H1 (cell line): ENCODE data around the gene B3GLCT. TPM values are rescaled to one million over a fixed set of nuclear protein-coding genes. Genes with fewer than 3 reads are reported as not detected.
A peak's percentile ranks its signal among the peaks of the same experiment; 100 is the strongest.

ENCODE experiments used
- CTCF ChIA-PET: fragments of 300-600 bp; sonication (Branson Sonifier 250); formaldehyde crosslinking; loops from one replicate; lab custom pipeline; 2021; ENCODE audit not compliant: partially characterized antibody; lab: Charles Lee
- POLR2A ChIA-PET: fragments of 300-600 bp; sonication (Branson Sonifier 250); formaldehyde crosslinking; loops from one replicate; lab custom pipeline; 2021; ENCODE audit warnings: inconsistent platforms; ENCODE audit not compliant: partially characterized antibody; lab: Charles Lee
- DNase-seq, 2 experiments: peaks; one replicate each; pipeline versions ENCODE4 v3.0.0 to v3.0.0-alpha.2; 2010 to 2022; ENCODE audit warnings: low spot score in 2 of 2, low read depth in 1 of 2, mixed read lengths in 1 of 2
- FAIRE-seq: peaks from 2 replicates; lab custom pipeline; 2011; peaks lifted over from hg19 to GRCh38; lab: Jason Lieb, UNC
- H2AFZ ChIP-seq: 2 replicates; pipeline ENCODE4 v1.8.1; 2012; ENCODE audit warnings: low read length, inconsistent platforms
- H2AK5ac ChIP-seq: 2 replicates; pipeline ENCODE4 v1.6.1; 2013; ENCODE audit warnings: low read depth, low read length
- H2BK120ac ChIP-seq: replicated peaks from 2 replicates; pipeline ENCODE3; 2013; ENCODE audit warnings: low read depth, low read length, inconsistent platforms
- H2BK12ac ChIP-seq: 2 replicates; pipeline ENCODE4 v1.6.1; 2013; ENCODE audit warnings: low read depth, low read length
- H2BK15ac ChIP-seq: 2 replicates; pipeline ENCODE4 v1.6.1; 2013; ENCODE audit warnings: low read length
- H2BK20ac ChIP-seq: 2 replicates; pipeline ENCODE4 v1.6.1; 2013; ENCODE audit warnings: low read length
- H2BK5ac ChIP-seq: 2 replicates; pipeline ENCODE4 v1.6.1; 2013; ENCODE audit warnings: low read depth, low read length
- H3K14ac ChIP-seq: 2 replicates; pipeline ENCODE4 v1.6.1; 2013; ENCODE audit warnings: inconsistent platforms; ENCODE audit not compliant: insufficient read length
- H3K18ac ChIP-seq: 2 replicates; pipeline ENCODE4 v1.6.1; 2013; ENCODE audit warnings: low read length; ENCODE audit errors: extremely low read depth
- H3K23ac ChIP-seq: 2 replicates; pipeline ENCODE4 v1.6.1; 2013; ENCODE audit warnings: inconsistent platforms; ENCODE audit not compliant: insufficient read length
- H3K23me2 ChIP-seq: 2 replicates; pipeline ENCODE4 v1.6.1; 2013; ENCODE audit warnings: low read depth, low read length
- H3K27ac ChIP-seq: 2 replicates; pipeline ENCODE4 v1.6.1; 2011; ENCODE audit warnings: low read depth, low read length, inconsistent platforms
- H3K27me3 ChIP-seq, 4 experiments: replicated peaks in 1 of 4; 1 replicate in 1 of 4; 2 replicates in 3 of 4; pipeline versions ENCODE4 v1.6.1 to v1.8.1; 2011 to 2013; ENCODE audit warnings: low read length in 3 of 4, mild to moderate bottlenecking in 3 of 4, inconsistent platforms in 2 of 4, mixed read lengths in 2 of 4, moderate library complexity in 1 of 4; ENCODE audit not compliant: control insufficient read depth in 3 of 4, insufficient read depth in 3 of 4; ENCODE audit errors: extremely low read depth in 1 of 4
- H3K36me3 ChIP-seq, 4 experiments: 2 replicates each; pipeline versions ENCODE4 v1.6.1 to v1.8.1; 2011 to 2013; ENCODE audit warnings: mild to moderate bottlenecking in 4 of 4, low read length in 3 of 4, moderate library complexity in 2 of 4, control low read depth in 1 of 4, inconsistent platforms in 1 of 4; ENCODE audit not compliant: insufficient read depth in 4 of 4, control insufficient read depth in 2 of 4
- H3K4ac ChIP-seq: replicated peaks from 2 replicates; pipeline ENCODE3; 2013; ENCODE audit warnings: low read length, low read depth, mixed read lengths, inconsistent platforms; ENCODE audit not compliant: insufficient read length
- H3K4me1 ChIP-seq, 4 experiments: replicated peaks in 1 of 4; 1 replicate in 1 of 4; 2 replicates in 3 of 4; pipeline versions ENCODE4 v1.6.1 to v1.8.1; 2011 to 2013; ENCODE audit warnings: low read length in 3 of 4, inconsistent platforms in 2 of 4, mixed read lengths in 1 of 4; ENCODE audit not compliant: insufficient read depth in 4 of 4, control insufficient read depth in 3 of 4
- H3K4me2 ChIP-seq, 2 experiments: 2 replicates each; pipeline versions ENCODE4 v1.6.1 to v1.8.1; 2011 to 2013; ENCODE audit warnings: low read depth in 2 of 2, low read length in 2 of 2, control low read depth in 1 of 2, inconsistent platforms in 1 of 2, mild to moderate bottlenecking in 1 of 2; ENCODE audit not compliant: insufficient read depth in 1 of 2
- H3K4me3 ChIP-seq, 4 experiments: fragments of 200-600, 300-600 bp in 1 of 4; sonication (generic), shearing (Covaris generic), sonication (Bioruptor Twin) in 1 of 4; 2 replicates each; pipeline versions ENCODE4 v1.5.1 to v1.8.1; 2011 to 2016; ENCODE audit warnings: low read length in 4 of 4, low read depth in 3 of 4, control low read depth in 2 of 4, inconsistent platforms in 2 of 4, mild to moderate bottlenecking in 2 of 4, mixed read lengths in 1 of 4, moderate library complexity in 1 of 4; ENCODE audit not compliant: insufficient read depth in 2 of 4; ENCODE audit errors: extremely low read depth in 1 of 4
- H3K56ac ChIP-seq: replicated peaks from 2 replicates; pipeline ENCODE3; 2013; ENCODE audit warnings: low read depth, mild to moderate bottlenecking, mixed read lengths, low read length, inconsistent platforms; ENCODE audit not compliant: insufficient read length
- H3K79me1 ChIP-seq: 2 replicates; pipeline ENCODE4 v1.6.1; 2013; ENCODE audit warnings: low read depth, low read length, control low read depth
- H3K79me2 ChIP-seq, 2 experiments: 2 replicates each; pipeline versions ENCODE4 v1.6.1 to v1.8.1; 2012 to 2013; ENCODE audit warnings: low read length in 2 of 2, mild to moderate bottlenecking in 2 of 2, inconsistent platforms in 1 of 2; ENCODE audit not compliant: insufficient read depth in 2 of 2, control insufficient read depth in 1 of 2
- H3K9ac ChIP-seq, 4 experiments: replicated peaks in 1 of 4; 1 replicate in 1 of 4; 2 replicates in 3 of 4; pipeline versions ENCODE4 v1.6.1 to v1.8.1; 2011 to 2013; ENCODE audit warnings: low read depth in 3 of 4, low read length in 3 of 4, control low read depth in 2 of 4, mild to moderate bottlenecking in 2 of 4, moderate library complexity in 2 of 4, inconsistent platforms in 1 of 4; ENCODE audit errors: extremely low read depth in 1 of 4
- H3K9me3 ChIP-seq, 2 experiments: 2 replicates each; pipeline versions ENCODE4 v1.6.1 to v1.8.1; 2012 to 2013; ENCODE audit warnings: mild to moderate bottlenecking in 2 of 2, moderate library complexity in 2 of 2, control low read depth in 1 of 2, inconsistent platforms in 1 of 2, low read depth in 1 of 2, low read length in 1 of 2, mixed read lengths in 1 of 2; ENCODE audit not compliant: insufficient read depth in 2 of 2
- H4K20me1 ChIP-seq, 2 experiments: replicated peaks in 1 of 2; 2 replicates each; pipeline versions ENCODE3 to v1.8.1; 2011 to 2013; ENCODE audit warnings: inconsistent platforms in 2 of 2, low read length in 2 of 2, mild to moderate bottlenecking in 1 of 2; ENCODE audit not compliant: insufficient read depth in 2 of 2, control insufficient read depth in 1 of 2
- H4K5ac ChIP-seq: 2 replicates; pipeline ENCODE4 v1.6.1; 2013; ENCODE audit warnings: low read length, low read depth, mixed read lengths, inconsistent platforms; ENCODE audit not compliant: insufficient read length
- H4K8ac ChIP-seq: 2 replicates; pipeline ENCODE4 v1.8.0; 2013; ENCODE audit warnings: mild to moderate bottlenecking, moderate library complexity, low read length, inconsistent platforms; ENCODE audit not compliant: insufficient read depth; ENCODE audit errors: extremely low read depth
- H4K91ac ChIP-seq: replicated peaks from 2 replicates; pipeline ENCODE3; 2013; ENCODE audit warnings: low read length, mixed read lengths, inconsistent platforms; ENCODE audit not compliant: insufficient read length
- CBX8 ChIP-seq: fragments of 300-800, 300-1000 bp; sonication (generic); IDR thresholded peaks from 2 replicates; pipeline ENCODE4 v1.7.1; 2016; ENCODE audit warnings: low read depth, low read length, borderline replicate concordance
- CTBP2 ChIP-seq: IDR thresholded peaks from 2 replicates; pipeline ENCODE4 v1.7.0; 2011; ENCODE audit warnings: borderline replicate concordance, mild to moderate bottlenecking, moderate library complexity, mixed read lengths, low read length; ENCODE audit not compliant: insufficient read depth, insufficient read length
- JUN ChIP-seq: IDR thresholded peaks from 2 replicates; pipeline ENCODE4 v1.6.1; 2011; ENCODE audit warnings: low read depth, mild to moderate bottlenecking, improper control_type of control experiment, low read length
- KDM1A ChIP-seq: fragments of 200-600, 300-600 bp; sonication (generic); IDR thresholded peaks from 2 replicates; pipeline ENCODE4 v1.7.1; 2016; ENCODE audit warnings: mild to moderate bottlenecking, low read length, borderline replicate concordance
- POLR2AphosphoS5 ChIP-seq: IDR thresholded peaks from 2 replicates; pipeline ENCODE4 v1.6.1; 2011; ENCODE audit warnings: low read depth, low read length
- RBBP5 ChIP-seq: IDR thresholded peaks from 2 replicates; pipeline ENCODE4 v1.7.1; 2012; ENCODE audit warnings: low read depth, mild to moderate bottlenecking, inconsistent platforms, low read length, moderate library complexity, borderline replicate concordance
- SAP30 ChIP-seq: fragments of 300-600 bp; sonication (generic); IDR thresholded peaks from 2 replicates; pipeline ENCODE4 v1.7.1; 2012; ENCODE audit warnings: low read length, moderate library complexity, mild to moderate bottlenecking, inconsistent platforms; ENCODE audit not compliant: insufficient read depth, insufficient replicate concordance
- TEAD4 ChIP-seq: IDR thresholded peaks from 2 replicates; pipeline ENCODE4 v1.6.1; 2012; ENCODE audit warnings: low read depth, low read length, inconsistent platforms, mixed read lengths
- WGBS, 2 experiments: shearing (Covaris generic) in 1 of 2; methylation state at CpG; one replicate each; pipeline versions ENCODE4 v1.1.6 to v1.1.7; 2013 to 2015; ENCODE audit warnings: low lambda C conversion rate in 2 of 2, mixed read lengths in 2 of 2, inconsistent platforms in 1 of 2, low coverage in 1 of 2, missing lambda C conversion rate in 1 of 2; ENCODE audit not compliant: insufficient replicate concordance in 2 of 2, insufficient coverage in 1 of 2, insufficient read length in 1 of 2; ENCODE audit errors: extremely low coverage in 1 of 2, missing lambda C conversion rate in 1 of 2; 5-methylcytosine and 5-hydroxymethylcytosine counted together
- polyA plus RNA-seq, 7 experiments: library from polyadenylated mRNA; depleted of rRNA in 3 of 7; stranded (reverse) in 5 of 7; unstranded in 2 of 7; fragments of >200 nt in 5 of 7; fragments of 200-250 nt in 2 of 7; gene quantifications; 1 replicate in 5 of 7; 2 replicates in 1 of 7; 4 replicates in 1 of 7; pipeline versions ENCODE4 v1.2.1 to v1.2.3, GENCODE V29; 2011 to 2013; ENCODE audit warnings: missing spikeins in 2 of 7, mixed read lengths in 2 of 7
- total RNA-seq: library from RNA; stranded (reverse); fragmentation: NEBNext Ultra II Directional; extraction: Animal tissue kit (Norgen Biotek cat#: 25700); gene quantifications from 2 replicates; pipeline ENCODE4 v1.2.1, GENCODE V29; 2021
- TF ChIP-seq, protein P1 (sequence below): IDR thresholded peaks from 2 replicates; pipeline ENCODE4 v1.6.1; 2012; ENCODE audit warnings: inconsistent platforms

Gene B3GLCT
- total and polyA plus RNA-seq, 2 of the 8 experiments (the other 6 are each of a cell fraction or from before 2014, with no cell fraction given) = 1.5 to 4.1 TPM

DNA sequence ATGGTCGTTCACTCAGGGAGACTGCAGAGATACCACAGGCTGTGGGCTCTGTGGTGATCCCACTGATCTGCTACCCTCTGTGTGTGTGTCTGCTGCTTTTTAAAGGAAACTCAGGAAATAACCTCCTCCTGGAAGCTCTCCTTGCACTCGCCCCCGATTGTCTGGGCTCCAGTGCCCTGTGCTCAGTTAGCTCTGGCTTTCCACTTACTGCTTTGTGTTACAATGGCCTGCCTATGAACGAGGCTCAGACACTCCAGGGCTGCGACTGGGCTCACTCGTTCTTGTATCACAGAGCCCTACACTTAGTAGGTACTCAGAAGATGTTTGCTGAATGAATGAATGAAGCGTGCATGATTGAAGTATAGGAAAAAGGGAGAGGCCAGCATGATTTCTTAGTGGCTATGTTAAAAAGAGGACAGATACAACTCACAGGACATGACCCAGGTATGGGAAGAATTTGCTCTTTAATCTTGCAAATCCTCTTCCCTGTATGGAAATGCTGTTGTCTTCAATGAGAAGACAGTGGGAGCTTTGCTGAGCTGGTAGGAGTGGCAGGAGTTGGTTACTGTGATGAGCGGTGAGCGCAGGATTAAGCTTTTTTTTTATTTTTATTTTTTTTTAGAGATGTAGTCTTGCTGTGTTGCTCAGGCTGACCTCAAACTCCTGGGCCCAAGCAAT is 26.4 kb downstream of the B3GLCT start:
- DNase-seq (no peak), FAIRE-seq (no peak)
- H3K4me3 ChIP-seq = no peak overlapping the region; a peak in 1 of 8 replicates
- H2AK5ac ChIP-seq = no peak overlapping the region
- no peak overlapping the region for H3K14ac ChIP-seq
- H3K4me1 ChIP-seq = peaks cover 2 to 14% (median 14%) of the 10 kb centered on the region in 4 experiments; a peak in 5 of 7 replicates
- H2AFZ ChIP-seq = peak overlapping the region; percentile 28; the same call in 1 of the 2 replicates
- H3K23me2 ChIP-seq = no peaks in the 10 kb centered on the region
- H3K4ac ChIP-seq = no peak overlapping the region
- H3K27ac ChIP-seq = no peak overlapping the region
- H2BK12ac ChIP-seq = 0 out of 2 replicates have a peak overlapping the region, but pooled peaks have one; percentile 7
- H4K91ac ChIP-seq = peak overlapping the region; percentile 2
- no peaks in the 10 kb centered on the region for H4K20me1 ChIP-seq
- H2BK5ac ChIP-seq = peak overlapping the region; percentile 28; the same call in 1 of the 2 replicates
- H3K4me2 ChIP-seq = peak overlapping the region; percentile 37 to 57
- ChIA-PET CTCF (interaction anchor here (0.9 to 10.3 kb wide), 3 partner anchors 10 to 17 kb away, joined by 3 to 77 read pairs (median 8); no protein-coding TSS in a partner anchor), POLR2A (interaction anchor here (1.8 kb wide), 1 partner anchor 11 kb away, joined by 6 read pairs; no protein-coding TSS in a partner anchor)
- TF ChIP-seq, protein P1, sequence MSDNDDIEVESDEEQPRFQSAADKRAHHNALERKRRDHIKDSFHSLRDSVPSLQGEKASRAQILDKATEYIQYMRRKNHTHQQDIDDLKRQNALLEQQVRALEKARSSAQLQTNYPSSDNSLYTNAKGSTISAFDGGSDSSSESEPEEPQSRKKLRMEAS = no peak
- TF ChIP-seq TEAD4 (peak; percentile 60; the same call in 1 of the 2 replicates), JUN (no peak), CBX8 (no peak), POLR2AphosphoS5 (no peak), RBBP5 (0 out of 2 replicates have a peak, but pooled peaks have one; percentile 21), CTBP2 (no peak), KDM1A (no peak), SAP30 (no peak)
- H4K5ac ChIP-seq = no peak overlapping the region
- no peak overlapping the region; a peak in 1 of 7 replicates for H3K9ac ChIP-seq
- no peak overlapping the region for H3K56ac ChIP-seq
- 0 out of 2 replicates have a peak overlapping the region, but pooled peaks have one; percentile 19 for H3K18ac ChIP-seq
- H2BK20ac ChIP-seq = no peak overlapping the region
- H3K79me1 ChIP-seq = no peaks in the 10 kb centered on the region
- no peaks in the 10 kb centered on the region for H3K9me3 ChIP-seq
- H2BK120ac ChIP-seq = no peak overlapping the region
- no peaks in the 10 kb centered on the region for H3K79me2 ChIP-seq
- no peak overlapping the region for H3K23ac ChIP-seq
- no peaks in the 10 kb centered on the region for H3K27me3 ChIP-seq
- no peak overlapping the region for H2BK15ac ChIP-seq
- no peaks in the 10 kb centered on the region for H3K36me3 ChIP-seq
- H4K8ac ChIP-seq = no peak overlapping the region
- 46% methylated on average over 9 of the region's 9 CpGs; no CpG with 5 or more reads in 1 of the 2 experiments for WGBS, 2 experiments
